HEK293 (cell line): Measurements from ENCODE around the gene MYO5C.
A peak's percentile ranks its signal among the peaks of the same experiment; 100 is the strongest.
"Not testable (repeated sequence)": the region's sequence is repeated elsewhere in the genome, so short reads cannot be mapped to it uniquely, and the experiment has no call there.

Experiments used
- CTCF ChIA-PET: fragments of 350-600 bp; formaldehyde crosslinking; extraction: SDS; loops from one replicate; lab custom pipeline; 2021; ENCODE audit warnings: antibody characterized with exemption; lab: Yijun Ruan, JAX
- POLR2A ChIA-PET: fragments of 300-600 bp; formaldehyde crosslinking; extraction: SDS; loops from one replicate; lab custom pipeline; 2020; ENCODE audit warnings: antibody characterized with exemption, inconsistent platforms; lab: Yijun Ruan, JAX
- H3K27ac ChIP-seq: fragments of 200-500 bp; sonication (Bioruptor generic); 2 replicates; pipeline ENCODE4 v1.5.1; 2014; ENCODE audit warnings: low read depth, low read length, control low read depth, inconsistent platforms; ENCODE audit errors: extremely low read depth
- H3K36me3 ChIP-seq, 2 experiments: fragments of 200-500 bp in 1 of 2; sonication (Bioruptor generic) in 1 of 2; 1 replicate in 1 of 2; 2 replicates in 1 of 2; pipeline ENCODE4 v1.5.1; 2014 to 2017; ENCODE audit warnings: inconsistent platforms in 2 of 2, low read length in 2 of 2; ENCODE audit not compliant: control insufficient read depth in 2 of 2, insufficient read depth in 1 of 2
- H3K4me1 ChIP-seq: fragments of 200-500 bp; sonication (Bioruptor generic); 2 replicates; pipeline ENCODE4 v1.5.1; 2014; ENCODE audit warnings: mild to moderate bottlenecking, low read length, inconsistent platforms; ENCODE audit not compliant: control insufficient read depth, insufficient read depth
- H3K4me3 ChIP-seq: 2 replicates; pipeline ENCODE4 v1.5.1; 2011; ENCODE audit warnings: low read depth, mild to moderate bottlenecking, control low read depth, low read length, moderate library complexity
- H3K9me3 ChIP-seq: fragments of 200-500 bp; sonication (Bioruptor generic); 2 replicates; pipeline ENCODE4 v1.5.1; 2014; ENCODE audit warnings: low read depth, low read length, inconsistent platforms; ENCODE audit not compliant: control insufficient read depth, insufficient read depth
- ATF2 ChIP-seq: fragments of 450-650 bp; formaldehyde crosslinking; IDR thresholded peaks from 2 replicates; pipeline ENCODE4 v1.5.1; 2016; ENCODE audit warnings: missing biosample characterization, missing genetic modification characterization, low read depth
- BCL11A ChIP-seq: fragments of 450-650 bp; formaldehyde crosslinking; IDR thresholded peaks from 2 replicates; pipeline ENCODE4 v1.5.1; 2016; ENCODE audit warnings: low read depth, missing biosample characterization, missing genetic modification characterization
- FEZF1 ChIP-seq: fragments of 450-650 bp; formaldehyde crosslinking; IDR thresholded peaks from 2 replicates; pipeline ENCODE4 v1.5.1; 2016; ENCODE audit warnings: missing biosample characterization, missing genetic modification characterization
- ZBTB1 ChIP-seq: fragments of 450-650 bp; formaldehyde crosslinking; IDR thresholded peaks from 2 replicates; pipeline ENCODE4 v1.5.1; 2016; ENCODE audit warnings: missing biosample characterization, missing genetic modification characterization
- ZNF10 ChIP-seq: fragments of 450-650 bp; formaldehyde crosslinking; IDR thresholded peaks from 2 replicates; pipeline ENCODE4 v1.5.1; 2017; ENCODE audit warnings: missing biosample characterization, missing genetic modification characterization
- ZNF146 ChIP-seq: fragments of 450-650 bp; formaldehyde crosslinking; IDR thresholded peaks from 2 replicates; pipeline ENCODE4 v1.5.1; 2016; ENCODE audit warnings: missing biosample characterization, missing genetic modification characterization
- ZNF302 ChIP-seq: fragments of 450-650 bp; formaldehyde crosslinking; IDR thresholded peaks from 2 replicates; pipeline ENCODE4 v1.5.1; 2016; ENCODE audit warnings: missing biosample characterization, missing genetic modification characterization, low read depth
- ZNF324 ChIP-seq: fragments of 450-650 bp; formaldehyde crosslinking; IDR thresholded peaks from 2 replicates; pipeline ENCODE4 v1.5.1; 2016; ENCODE audit warnings: missing biosample characterization, missing genetic modification characterization
- ZNF449 ChIP-seq: fragments of 450-650 bp; formaldehyde crosslinking; IDR thresholded peaks from 2 replicates; pipeline ENCODE4 v1.5.1; 2017; ENCODE audit warnings: missing biosample characterization, mild to moderate bottlenecking, missing genetic modification characterization, moderate library complexity
- ZNF473 ChIP-seq: fragments of 450-650 bp; formaldehyde crosslinking; IDR thresholded peaks from 2 replicates; pipeline ENCODE4 v1.5.1; 2017; ENCODE audit warnings: missing biosample characterization, missing genetic modification characterization
- ZNF488 ChIP-seq: fragments of 450-650 bp; formaldehyde crosslinking; IDR thresholded peaks from 2 replicates; pipeline ENCODE4 v1.5.1; 2016; ENCODE audit warnings: missing biosample characterization, missing genetic modification characterization
- ZNF549 ChIP-seq: fragments of 450-650 bp; IDR thresholded peaks from 2 replicates; pipeline ENCODE4 v1.5.1; 2018; ENCODE audit warnings: missing biosample characterization, missing genetic modification characterization, mild to moderate bottlenecking, inconsistent platforms, moderate library complexity
- ZNF571 ChIP-seq: fragments of 450-650 bp; formaldehyde crosslinking; IDR thresholded peaks from 2 replicates; pipeline ENCODE4 v1.5.0; 2017; ENCODE audit warnings: missing biosample characterization, missing genetic modification characterization
- ZNF580 ChIP-seq: fragments of 450-650 bp; formaldehyde crosslinking; IDR thresholded peaks from 2 replicates; pipeline ENCODE4 v1.5.1; 2016; ENCODE audit warnings: missing biosample characterization, missing genetic modification characterization
- ZNF596 ChIP-seq: fragments of 450-650 bp; IDR thresholded peaks from 2 replicates; pipeline ENCODE4 v1.5.0; 2018; ENCODE audit warnings: missing biosample characterization, mild to moderate bottlenecking, missing genetic modification characterization, moderate library complexity
- ZNF610 ChIP-seq: fragments of 450-650 bp; formaldehyde crosslinking; IDR thresholded peaks from 2 replicates; pipeline ENCODE4 v1.5.1; 2016; ENCODE audit warnings: missing biosample characterization, missing genetic modification characterization, borderline replicate concordance
- ZNF692 ChIP-seq: fragments of 450-650 bp; formaldehyde crosslinking; IDR thresholded peaks from 2 replicates; pipeline ENCODE4 v1.5.1; 2016; ENCODE audit warnings: missing biosample characterization, missing genetic modification characterization
- ZSCAN16 ChIP-seq: fragments of 450-650 bp; formaldehyde crosslinking; IDR thresholded peaks from 2 replicates; pipeline ENCODE4 v1.5.1; 2016; ENCODE audit warnings: missing biosample characterization, missing genetic modification characterization

MYO5C gene

GRCh38 chr15:52170199-52170598, 125.4 kb downstream of the MYO5C start:
- POLR2A ChIA-PET, H3K36me3 ChIP-seq, H3K4me1 ChIP-seq, H3K9me3 ChIP-seq, H3K27ac ChIP-seq, H3K4me3 ChIP-seq: not testable (repeated sequence)
- TF ChIP-seq ZNF580 (tag by site-specific recombination) (peak; percentile 70; the same call in 1 of the 2 replicates), ZNF146 (peak; percentile 87)
- CTCF ChIA-PET, result interaction anchor here (2.3 kb wide), 1 partner anchor 38 kb away, joined by 7 read pairs; no protein-coding TSS in a partner anchor

GRCh38 chr15:52165494-52166131, 130.0 kb downstream of the MYO5C start:
- H3K4me1 ChIP-seq, H3K36me3 ChIP-seq, H3K4me3 ChIP-seq, H3K9me3 ChIP-seq, H3K27ac ChIP-seq, POLR2A ChIA-PET: not testable (repeated sequence)
- CTCF ChIA-PET, result interaction anchor here (0.6 to 1.2 kb wide), 3 partner anchors 49 to 219 kb away, joined by 3 to 4 read pairs (median 3); no protein-coding TSS in a partner anchor

- H3K36me3 ChIP-seq, result no peaks in the 10 kb centered on the region
- TF ChIP-seq ZNF302 (tag by site-specific recombination) (no peak), ZNF692 (no peak), ZNF449 (tag by site-specific recombination) (no peak), FEZF1 (no peak), ZBTB1 (no peak), ZNF596 (no peak), ZNF610 (tag by site-specific recombination) (no peak), ZSCAN16 (tag by site-specific recombination) (no peak), ZNF549 (no peak), ZNF473 (tag by site-specific recombination) (no peak), BCL11A (tag by site-specific recombination) (no peak), ATF2 (tag by site-specific recombination) (no peak), ZNF324 (tag by site-specific recombination) (no peak), ZNF10 (tag by site-specific recombination) (no peak), ZNF571 (tag by site-specific recombination) (no peak), ZNF488 (no peak)
- TF ChIP-seq, all 188 proteins: peak for 0
- POLR2A ChIA-PET, result no interaction called here
- Histone ChIP-seq H3K9me3 (no peaks in the 10 kb centered on the region), H3K4me1 (no peaks in the 10 kb centered on the region), H3K4me3 (no peak overlapping the region), H3K27ac (no peak overlapping the region)
- CTCF ChIA-PET, result interaction anchor here (0.6 to 0.8 kb wide), 3 partner anchors 171 to 218 kb away, joined by 3 to 4 read pairs (median 4); no protein-coding TSS in a partner anchor
Observed at GRCh38 chr15:52164631-52165265, 130.9 kb downstream of the MYO5C start.
